OCI-LY7 (cell line): ENCODE data around the gene ERVFRD-1.

Experiments
- CTCF ChIP-seq: fragments of 200-600 bp; sonication (generic); conservative IDR thresholded peaks from 2 replicates; pipeline ENCODE4 v1.5.1; 2014; ENCODE audit warnings: mild to moderate bottlenecking, antibody characterized with exemption, low read length, moderate library complexity, mixed read lengths
- EZH2phosphoT487 ChIP-seq: fragments of 200-600 bp; sonication (generic); IDR thresholded peaks from 2 replicates; pipeline ENCODE4 v1.6.1; 2018; ENCODE audit warnings: low read depth, borderline replicate concordance, mild to moderate bottlenecking, mixed run types, antibody characterized with exemption, low read length, moderate library complexity, mixed read lengths

GRCh38 chr6:11110921-11111768 lies at the start of gene ERVFRD-1:
- TF ChIP-seq CTCF (no peak), EZH2phosphoT487 (no peak)
